Peyer's patch (tissue), 4 donors: Measurements from ENCODE around the gene MAML3. TPM values are rescaled to one million over a fixed set of nuclear protein-coding genes. Genes with fewer than 3 reads are reported as not detected.

Source experiments
- DNase-seq, 3 donors: peaks; one replicate each; pipeline ENCODE4 v3.0.0-alpha.2; 2017 to 2019
- H3K27ac ChIP-seq, 4 donors: fragments of 200-600 bp; sonication (generic); one replicate each; pipeline ENCODE4 v1.5.1; 2016 to 2019
- H3K27me3 ChIP-seq, 2 donors: fragments of 200-600 bp; sonication (generic); one replicate each; pipeline ENCODE4 v1.5.1; 2019
- H3K36me3 ChIP-seq, 3 donors: fragments of 200-600 bp; sonication (generic); one replicate each; pipeline ENCODE4 v1.5.1; 2016 to 2019
- H3K4me1 ChIP-seq, 4 donors: fragments of 200-600 bp; sonication (generic); one replicate each; pipeline ENCODE4 v1.5.1; 2016 to 2019
- H3K4me3 ChIP-seq, 4 donors: fragments of 200-600 bp; sonication (generic); 1 replicate in 3 of 4; 2 replicates in 1 of 4; pipeline ENCODE4 v1.5.1; 2016 to 2019; ENCODE audit warnings: mild to moderate bottlenecking in 1 of 4
- H3K9me3 ChIP-seq, 4 donors: fragments of 200-600 bp; sonication (generic); one replicate each; pipeline ENCODE4 v1.5.1; 2016 to 2019; ENCODE audit warnings: mild to moderate bottlenecking in 1 of 4
- CTCF ChIP-seq, 6 experiments: fragments of 450-650 bp in 4 of 6; fragments of 200-600 bp in 2 of 6; sonication (generic) in 1 of 6; IDR thresholded peaks; one replicate each; pipeline ENCODE4 v1.5.1; 2017 to 2019; ENCODE audit warnings: antibody characterized with exemption in 6 of 6, mild to moderate bottlenecking in 3 of 6, moderate library complexity in 1 of 6
- POLR2A ChIP-seq, 2 donors: fragments of 450-650 bp; IDR thresholded peaks; one replicate each; pipeline ENCODE4 v1.5.1; 2017; ENCODE audit warnings: antibody characterized with exemption in 2 of 2, mild to moderate bottlenecking in 2 of 2, moderate library complexity in 2 of 2
- total RNA-seq, 4 donors: library from RNA; depleted of rRNA; stranded (reverse); fragments of >200 nt; gene quantifications; one replicate each; pipeline ENCODE4 v1.1.0, GENCODE V29; 2016

MAML3 gene
- total RNA-seq, 4 donors from 2014 or later = 6.5 to 44.6 (median 22.1) TPM

- TF ChIP-seq CTCF (IDR thresholded peaks at IDR 0.05) = no peak
- TF ChIP-seq POLR2A (IDR thresholded peaks at IDR 0.05) = no peak
- no peak overlapping the region for H3K4me3 ChIP-seq
- no peaks in the 10 kb centered on the region for H3K36me3 ChIP-seq
- no peaks in the 10 kb centered on the region for H3K9me3 ChIP-seq
- peak overlapping the region in 1 of 4 donors; percentile 43 for H3K27ac ChIP-seq
- peaks cover 0 to 20% (median 0%) of the 10 kb centered on the region in 4 donors for H3K4me1 ChIP-seq
- no peak for DNase-seq
- no peaks in the 10 kb centered on the region for H3K27me3 ChIP-seq
Observed at GRCh38 chr4:139762720-139763119, 391.3 kb downstream of the MAML3 start.

GRCh38 chr4:139761461-139761860 is 392.5 kb downstream of the MAML3 start:
- Histone ChIP-seq H3K36me3 (no peaks in the 10 kb centered on the region), H3K4me3 (no peak overlapping the region), H3K27me3 (no peaks in the 10 kb centered on the region), H3K27ac (no peak overlapping the region), H3K9me3 (no peaks in the 10 kb centered on the region), H3K4me1 (peaks cover 0 to 20% (median 0%) of the 10 kb centered on the region in 4 donors)
- TF ChIP-seq CTCF (IDR thresholded peaks at IDR 0.05) (peak in 1 of 6 experiments; percentile 21), POLR2A (IDR thresholded peaks at IDR 0.05) (no peak)
- no peak for DNase-seq

GRCh38 chr4:139760567-139760966 is 393.4 kb downstream of the MAML3 start:
- H3K4me3 ChIP-seq = no peak overlapping the region
- no peak for TF ChIP-seq POLR2A (IDR thresholded peaks at IDR 0.05)
- no peak for TF ChIP-seq CTCF (IDR thresholded peaks at IDR 0.05)
- peaks cover 0 to 20% (median 0%) of the 10 kb centered on the region in 4 donors for H3K4me1 ChIP-seq
- H3K9me3 ChIP-seq = no peaks in the 10 kb centered on the region
- no peaks in the 10 kb centered on the region for H3K36me3 ChIP-seq
- no peak for DNase-seq
- no peak overlapping the region for H3K27ac ChIP-seq
- H3K27me3 ChIP-seq = no peaks in the 10 kb centered on the region

GRCh38 chr4:139759097-139759496 is 394.9 kb downstream of the MAML3 start:
- no peak for TF ChIP-seq CTCF (IDR thresholded peaks at IDR 0.05)
- TF ChIP-seq POLR2A (IDR thresholded peaks at IDR 0.05) = no peak
- Histone ChIP-seq H3K27ac (no peak overlapping the region), H3K36me3 (no peaks in the 10 kb centered on the region), H3K27me3 (no peaks in the 10 kb centered on the region), H3K4me3 (no peak overlapping the region), H3K4me1 (peaks cover 0 to 13% (median 0%) of the 10 kb centered on the region in 4 donors), H3K9me3 (no peaks in the 10 kb centered on the region)
- DNase-seq = no peak

- no peaks in the 10 kb centered on the region for H3K4me1 ChIP-seq
- H3K27ac ChIP-seq = no peak overlapping the region
- no peak for DNase-seq
- no peaks in the 10 kb centered on the region for H3K9me3 ChIP-seq
- H3K4me3 ChIP-seq = no peak overlapping the region
- TF ChIP-seq POLR2A (IDR thresholded peaks at IDR 0.05) (no peak), CTCF (IDR thresholded peaks at IDR 0.05) (no peak)
- no peaks in the 10 kb centered on the region for H3K27me3 ChIP-seq
- no peaks in the 10 kb centered on the region for H3K36me3 ChIP-seq
Observed at GRCh38 chr4:139756391-139757180, 397.4 kb downstream of the MAML3 start.
